PFSK-1 (cell line): ENCODE measurements around the gene PTCHD1.

ENCODE experiments used
- FOXP2 ChIP-seq: optimal IDR thresholded peaks from 2 replicates; pipeline ENCODE3; 2011; ENCODE audit warnings: borderline replicate concordance, control low read depth, inconsistent platforms; ENCODE audit not compliant: insufficient read depth; ENCODE audit errors: extremely low read length, extremely low read depth
- POLR2AphosphoS5 ChIP-seq: IDR thresholded peaks from 2 replicates; pipeline ENCODE4 v1.6.1; 2012; ENCODE audit warnings: low read depth, mild to moderate bottlenecking, control low read depth, low read length, moderate library complexity
- REST ChIP-seq, 2 experiments: IDR thresholded peaks; 2 replicates each; pipeline versions ENCODE4 v1.6.1 to v1.8.0; 2011 to 2012; ENCODE audit warnings: low read depth in 2 of 2, low read length in 2 of 2, control low read depth in 1 of 2, inconsistent platforms in 1 of 2, mild to moderate bottlenecking in 1 of 2, moderate library complexity in 1 of 2; ENCODE audit not compliant: insufficient read depth in 1 of 2
- SIN3A ChIP-seq: IDR thresholded peaks from 2 replicates; pipeline ENCODE4 v1.6.1; 2012; ENCODE audit warnings: mild to moderate bottlenecking, low read length, moderate library complexity, borderline replicate concordance; ENCODE audit not compliant: insufficient read depth
- TAF1 ChIP-seq: IDR thresholded peaks from 2 replicates; pipeline ENCODE4 v1.6.1; 2012; ENCODE audit warnings: low read length, control low read depth, borderline replicate concordance; ENCODE audit not compliant: insufficient read depth

PTCHD1 gene

GRCh38 chrX:23381099-23382087 lies 46.7 kb downstream of the PTCHD1 start:
- TF ChIP-seq FOXP2 (no peak), TAF1 (no peak), REST (IDR thresholded peaks at IDR 0.05; ENCODE audit: insufficient read depth in 1 of 2, low read depth in 2 of 2, low read length in 2 of 2) (no peak), POLR2AphosphoS5 (no peak), SIN3A (no peak)

- TF ChIP-seq SIN3A, result no peak
- no peak for TF ChIP-seq POLR2AphosphoS5
- no peak for TF ChIP-seq REST (IDR thresholded peaks at IDR 0.05; ENCODE audit: insufficient read depth in 1 of 2, low read depth in 2 of 2, low read length in 2 of 2)
- no peak for TF ChIP-seq TAF1
- no peak for TF ChIP-seq FOXP2
Measured at GRCh38 chrX:23382572-23382971, 47.9 kb downstream of the PTCHD1 start.

GRCh38 chrX:23383411-23383810 lies 48.8 kb downstream of the PTCHD1 start:
- TF ChIP-seq TAF1, result no peak
- TF ChIP-seq SIN3A, result no peak
- TF ChIP-seq REST (IDR thresholded peaks at IDR 0.05; ENCODE audit: insufficient read depth in 1 of 2, low read depth in 2 of 2, low read length in 2 of 2), result no peak
- no peak for TF ChIP-seq POLR2AphosphoS5
- no peak for TF ChIP-seq FOXP2

- TF ChIP-seq POLR2AphosphoS5 (no peak), TAF1 (no peak), FOXP2 (no peak)
Measured at GRCh38 chrX:23385242-23385641, 50.6 kb downstream of the PTCHD1 start.

GRCh38 chrX:23386260-23386659 lies 51.6 kb downstream of the PTCHD1 start:
- TF ChIP-seq TAF1 (no peak), REST (IDR thresholded peaks at IDR 0.05; ENCODE audit: insufficient read depth in 1 of 2, low read depth in 2 of 2, low read length in 2 of 2) (no peak), FOXP2 (no peak), SIN3A (no peak), POLR2AphosphoS5 (no peak)
